ENCODE data around the gene HIPK4.

HIPK4 gene

DNA sequence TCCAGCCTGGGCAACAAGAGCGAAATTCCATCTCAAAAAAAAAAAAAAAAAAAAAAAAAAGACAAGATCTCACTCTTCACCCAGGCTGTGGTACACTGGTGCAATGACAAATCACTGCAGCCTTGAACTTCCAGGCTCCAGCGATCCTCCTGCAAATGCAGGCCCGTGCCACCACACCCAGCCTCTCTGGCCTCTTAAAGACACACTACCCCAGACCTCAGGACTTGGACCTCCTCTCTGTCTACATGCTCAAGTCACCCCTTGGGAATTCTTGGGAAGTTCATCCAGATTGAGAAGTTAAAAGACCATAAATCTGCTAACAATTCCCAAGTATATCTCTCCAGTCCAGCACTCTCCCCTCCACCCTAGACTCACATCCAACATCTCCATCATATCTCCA, 10.6 kb upstream of the HIPK4 start:
- WGBS: 40% methylated on average over 2 of the region's 3 CpGs
- no peak overlapping the region for H3K4me3 ChIP-seq (ENCODE audit: insufficient read depth in 1 of 2, low read depth in 1 of 2, low read length in 2 of 2)
- no peak overlapping the region for H3K18ac ChIP-seq (ENCODE audit: low read depth in 1 of 2, low read length in 2 of 2)
- H3K4ac ChIP-seq (ENCODE audit: low read depth in 1 of 2, low read length in 2 of 2): no peak overlapping the region
- no peaks in the 10 kb centered on the region for H3K9me3 ChIP-seq (ENCODE audit: control insufficient read depth, low read length)
- H2AK5ac ChIP-seq (ENCODE audit: low read length, severe bottlenecking): peak overlapping the region; percentile 14
- H2BK15ac ChIP-seq (ENCODE audit: low read depth, poor library complexity, severe bottlenecking): no peak overlapping the region
- peaks cover 1% of the 10 kb centered on the region for H3K79me1 ChIP-seq (replicated peaks; ENCODE audit: low read length, poor library complexity, severe bottlenecking)
- no peak overlapping the region for H2AFZ ChIP-seq (ENCODE audit: low read depth, low read length)
- H3K14ac ChIP-seq (ENCODE audit: low read length in 2 of 2): no peak overlapping the region
- H3K23ac ChIP-seq (ENCODE audit: low read length in 2 of 2): no peak overlapping the region
- peaks cover 2 to 8% of the 10 kb centered on the region in 2 experiments for H3K27me3 ChIP-seq (ENCODE audit: control insufficient read depth in 1 of 2, insufficient read depth in 1 of 2, low read length in 2 of 2)
- no peak overlapping the region for H4K8ac ChIP-seq (ENCODE audit: low read length)
- H3K27ac ChIP-seq (ENCODE audit: low read length, poor library complexity, severe bottlenecking): no peak overlapping the region
- H4K91ac ChIP-seq (ENCODE audit: low read length): no peak overlapping the region
- DNase-seq: no peak
- peaks cover 0 to 11% of the 10 kb centered on the region in 2 experiments for H3K36me3 ChIP-seq (ENCODE audit: control insufficient read depth in 1 of 2, insufficient read depth in 2 of 2, low read depth in 1 of 2, low read length in 2 of 2)
- H2BK12ac ChIP-seq (ENCODE audit: low read length in 2 of 2): no peak overlapping the region
- peaks cover 6% of the 10 kb centered on the region for H3K4me1 ChIP-seq (ENCODE audit: control insufficient read depth, insufficient read depth, low read depth, low read length)
- H3K4me2 ChIP-seq (ENCODE audit: low read length, poor library complexity, severe bottlenecking): no peak overlapping the region
- no peak overlapping the region for H2BK120ac ChIP-seq (ENCODE audit: low read depth, low read length)
- H3K9ac ChIP-seq (ENCODE audit: low read length): no peak overlapping the region
- H2BK5ac ChIP-seq (ENCODE audit: low read depth, low read length, poor library complexity, severe bottlenecking): no peak overlapping the region

DNA sequence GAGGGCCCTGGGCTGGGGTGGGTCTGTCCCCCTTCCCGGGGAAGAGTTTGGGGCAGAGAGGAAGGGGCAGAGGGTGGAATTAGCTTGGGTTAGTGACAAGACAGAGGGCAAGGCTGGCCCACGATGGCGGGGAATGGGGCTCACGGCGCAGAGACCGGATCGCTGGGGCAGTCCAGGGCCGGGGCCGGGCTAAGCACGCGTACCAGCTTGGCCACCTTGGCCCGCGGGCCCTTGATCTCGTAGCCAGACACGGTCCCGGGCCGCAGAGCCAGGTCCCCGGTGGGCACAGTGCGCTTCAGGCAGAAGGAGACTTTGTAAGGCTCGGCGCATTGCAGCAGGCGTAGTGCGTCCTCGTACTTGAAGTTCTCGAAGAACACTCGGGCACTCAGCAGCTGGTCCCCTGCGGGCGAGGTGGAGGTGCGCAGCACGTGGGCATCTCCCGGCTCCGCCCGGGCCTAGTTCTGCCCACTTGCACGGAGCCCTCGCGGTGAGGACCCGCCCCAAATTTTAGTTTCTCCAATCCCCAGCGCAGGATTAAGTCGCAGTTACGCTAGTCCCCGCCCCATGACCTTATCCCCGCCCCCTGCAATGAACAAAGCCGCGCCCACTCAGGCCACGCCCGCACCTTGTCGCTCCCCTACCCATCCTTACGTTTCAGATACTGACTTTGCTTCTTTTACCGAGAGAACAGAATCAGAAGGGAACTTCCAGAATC, 8.6 kb upstream of the HIPK4 start:
- Histone ChIP-seq H2AFZ (ENCODE audit: low read depth, low read length) (no peak overlapping the region), H3K18ac (ENCODE audit: low read depth in 1 of 2, low read length in 2 of 2) (no peak overlapping the region), H4K91ac (ENCODE audit: low read length) (no peak overlapping the region), H2BK12ac (ENCODE audit: low read length in 2 of 2) (no peak overlapping the region), H3K79me1 (replicated peaks; ENCODE audit: low read length, poor library complexity, severe bottlenecking) (peaks cover 1% of the 10 kb centered on the region), H4K8ac (ENCODE audit: low read length) (peak overlapping the region; percentile 36), H3K27ac (ENCODE audit: low read length, poor library complexity, severe bottlenecking) (no peak overlapping the region), H3K9ac (ENCODE audit: low read length) (no peak overlapping the region), H3K4me2 (ENCODE audit: low read length, poor library complexity, severe bottlenecking) (no peak overlapping the region), H3K14ac (ENCODE audit: low read length in 2 of 2) (no peak overlapping the region), H3K27me3 (ENCODE audit: control insufficient read depth in 1 of 2, insufficient read depth in 1 of 2, low read length in 2 of 2) (peaks cover 2 to 10% of the 10 kb centered on the region in 2 experiments), H3K4me1 (ENCODE audit: control insufficient read depth, insufficient read depth, low read depth, low read length) (peaks cover 10% of the 10 kb centered on the region), H3K9me3 (ENCODE audit: control insufficient read depth, low read length) (no peaks in the 10 kb centered on the region), H2BK15ac (ENCODE audit: low read depth, poor library complexity, severe bottlenecking) (no peak overlapping the region), H3K4me3 (ENCODE audit: insufficient read depth in 1 of 2, low read depth in 1 of 2, low read length in 2 of 2) (no peak overlapping the region), H2BK120ac (ENCODE audit: low read depth, low read length) (no peak overlapping the region), H3K4ac (ENCODE audit: low read depth in 1 of 2, low read length in 2 of 2) (peak overlapping the region in 1 of 2 experiments; percentile 18), H2BK5ac (ENCODE audit: low read depth, low read length, poor library complexity, severe bottlenecking) (no peak overlapping the region), H3K36me3 (ENCODE audit: control insufficient read depth in 1 of 2, insufficient read depth in 2 of 2, low read depth in 1 of 2, low read length in 2 of 2) (peaks cover 0 to 11% of the 10 kb centered on the region in 2 experiments), H2AK5ac (ENCODE audit: low read length, severe bottlenecking) (no peak overlapping the region), H3K23ac (ENCODE audit: low read length in 2 of 2) (no peak overlapping the region)
- DNase-seq: no peak
- 56% methylated on average over 49 of the region's 49 CpGs for WGBS

GRCh38 chr19:40397568-40397906, 7.6 kb upstream of the HIPK4 start:
- Histone ChIP-seq H3K27me3 (ENCODE audit: control insufficient read depth in 1 of 2, insufficient read depth in 1 of 2, low read length in 2 of 2) (peaks cover 2 to 10% of the 10 kb centered on the region in 2 experiments), H3K14ac (ENCODE audit: low read length in 2 of 2) (no peak overlapping the region), H3K36me3 (ENCODE audit: control insufficient read depth in 1 of 2, insufficient read depth in 2 of 2, low read depth in 1 of 2, low read length in 2 of 2) (peaks cover 0 to 11% of the 10 kb centered on the region in 2 experiments), H2BK120ac (ENCODE audit: low read depth, low read length) (no peak overlapping the region), H2BK15ac (ENCODE audit: low read depth, poor library complexity, severe bottlenecking) (peak overlapping the region; percentile 15), H2BK5ac (ENCODE audit: low read depth, low read length, poor library complexity, severe bottlenecking) (no peak overlapping the region), H3K9me3 (ENCODE audit: control insufficient read depth, low read length) (no peaks in the 10 kb centered on the region), H4K8ac (ENCODE audit: low read length) (no peak overlapping the region), H3K18ac (ENCODE audit: low read depth in 1 of 2, low read length in 2 of 2) (no peak overlapping the region), H2AFZ (ENCODE audit: low read depth, low read length) (no peak overlapping the region), H3K27ac (ENCODE audit: low read length, poor library complexity, severe bottlenecking) (no peak overlapping the region), H3K79me1 (replicated peaks; ENCODE audit: low read length, poor library complexity, severe bottlenecking) (peaks cover 1% of the 10 kb centered on the region), H3K4me2 (ENCODE audit: low read length, poor library complexity, severe bottlenecking) (no peak overlapping the region), H2BK12ac (ENCODE audit: low read length in 2 of 2) (no peak overlapping the region), H3K9ac (ENCODE audit: low read length) (no peak overlapping the region), H4K91ac (ENCODE audit: low read length) (no peak overlapping the region), H3K4ac (ENCODE audit: low read depth in 1 of 2, low read length in 2 of 2) (no peak overlapping the region), H3K23ac (ENCODE audit: low read length in 2 of 2) (no peak overlapping the region), H2AK5ac (ENCODE audit: low read length, severe bottlenecking) (no peak overlapping the region), H3K4me1 (ENCODE audit: control insufficient read depth, insufficient read depth, low read depth, low read length) (peaks cover 10% of the 10 kb centered on the region), H3K4me3 (ENCODE audit: insufficient read depth in 1 of 2, low read depth in 1 of 2, low read length in 2 of 2) (no peak overlapping the region)
- DNase-seq: no peak
- 89% methylated on average over 17 of the region's 22 CpGs for WGBS

DNA sequence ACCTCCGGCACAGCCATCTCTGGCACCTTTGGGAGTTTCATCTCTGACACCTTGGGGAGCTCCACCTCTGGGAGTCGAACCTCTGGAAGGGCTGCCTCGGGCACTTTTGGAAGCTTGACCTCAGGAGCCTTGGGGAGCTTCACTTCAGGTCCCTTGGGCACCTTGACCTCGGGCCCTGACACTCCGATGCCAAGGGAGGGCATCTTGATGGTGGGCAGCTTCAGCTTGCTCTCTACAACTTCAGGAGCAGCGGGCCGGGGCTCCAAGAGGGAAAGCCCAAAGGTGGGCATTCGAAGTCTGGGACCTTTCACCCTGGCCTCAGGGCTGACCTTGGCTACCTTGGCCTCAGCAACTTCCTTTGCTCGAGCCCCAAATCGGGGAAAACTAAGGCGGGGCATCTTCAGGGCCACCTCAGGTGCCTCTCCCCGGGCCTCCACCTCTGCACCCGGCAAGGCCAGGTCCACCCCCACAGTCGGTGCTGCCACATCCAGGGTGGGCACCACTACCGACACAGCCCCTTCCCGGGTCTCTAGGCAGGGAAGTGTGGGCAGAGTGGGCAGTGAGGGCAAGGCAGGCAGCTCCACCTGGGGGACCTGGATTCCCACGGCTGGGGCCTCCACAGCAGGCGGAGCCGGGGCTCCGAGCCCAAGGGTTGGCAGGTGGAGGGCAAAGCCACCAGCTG, 7.0 kb upstream of the HIPK4 start:
- H3K79me1 ChIP-seq (replicated peaks; ENCODE audit: low read length, poor library complexity, severe bottlenecking): peaks cover 1% of the 10 kb centered on the region
- no peak overlapping the region for H3K18ac ChIP-seq (ENCODE audit: low read depth in 1 of 2, low read length in 2 of 2)
- H3K14ac ChIP-seq (ENCODE audit: low read length in 2 of 2): no peak overlapping the region
- no peak overlapping the region for H2AFZ ChIP-seq (ENCODE audit: low read depth, low read length)
- H4K91ac ChIP-seq (ENCODE audit: low read length): no peak overlapping the region
- H2AK5ac ChIP-seq (ENCODE audit: low read length, severe bottlenecking): no peak overlapping the region
- H3K9ac ChIP-seq (ENCODE audit: low read length): no peak overlapping the region
- 91% methylated on average over 20 of the region's 20 CpGs for WGBS
- peaks cover 2 to 10% of the 10 kb centered on the region in 2 experiments for H3K27me3 ChIP-seq (ENCODE audit: control insufficient read depth in 1 of 2, insufficient read depth in 1 of 2, low read length in 2 of 2)
- DNase-seq: no peak
- peaks cover 10% of the 10 kb centered on the region for H3K4me1 ChIP-seq (ENCODE audit: control insufficient read depth, insufficient read depth, low read depth, low read length)
- no peak overlapping the region for H3K4ac ChIP-seq (ENCODE audit: low read depth in 1 of 2, low read length in 2 of 2)
- no peaks in the 10 kb centered on the region for H3K9me3 ChIP-seq (ENCODE audit: control insufficient read depth, low read length)
- H3K27ac ChIP-seq (ENCODE audit: low read length, poor library complexity, severe bottlenecking): no peak overlapping the region
- no peak overlapping the region for H2BK15ac ChIP-seq (ENCODE audit: low read depth, poor library complexity, severe bottlenecking)
- no peak overlapping the region for H3K4me2 ChIP-seq (ENCODE audit: low read length, poor library complexity, severe bottlenecking)
- no peak overlapping the region for H4K8ac ChIP-seq (ENCODE audit: low read length)
- H2BK12ac ChIP-seq (ENCODE audit: low read length in 2 of 2): no peak overlapping the region
- no peak overlapping the region for H2BK120ac ChIP-seq (ENCODE audit: low read depth, low read length)
- H2BK5ac ChIP-seq (ENCODE audit: low read depth, low read length, poor library complexity, severe bottlenecking): no peak overlapping the region
- H3K23ac ChIP-seq (ENCODE audit: low read length in 2 of 2): no peak overlapping the region
- peaks cover 0 to 13% of the 10 kb centered on the region in 2 experiments for H3K36me3 ChIP-seq (ENCODE audit: control insufficient read depth in 1 of 2, insufficient read depth in 2 of 2, low read depth in 1 of 2, low read length in 2 of 2)
- H3K4me3 ChIP-seq (ENCODE audit: insufficient read depth in 1 of 2, low read depth in 1 of 2, low read length in 2 of 2): no peak overlapping the region

All from mesenchymal stem cell (in vitro differentiated cells and primary cell).